DND-41 (cell line): Measurements from ENCODE around the gene RBL2.

Experiments used
- CTCF ChIP-seq: IDR thresholded peaks from 2 replicates; pipeline ENCODE4 v1.5.1; 2012; ENCODE audit warnings: borderline replicate concordance, low read length, moderate library complexity, mild to moderate bottlenecking; ENCODE audit not compliant: poor library complexity, severe bottlenecking; ENCODE audit errors: extremely low read depth
- EZH2 ChIP-seq: IDR thresholded peaks from 3 replicates; pipeline ENCODE4 v1.6.1; 2012; ENCODE audit warnings: borderline replicate concordance, low read depth, mild to moderate bottlenecking, moderate library complexity, low read length, inconsistent platforms; ENCODE audit not compliant: severe bottlenecking

- TF ChIP-seq CTCF (no peak), EZH2 (no peak)
These were observed 85.3 kb downstream of the RBL2 start for GRCh38 chr16:53519417-53520091.
